ENCODE results near the gene PRKCZ.

The PRKCZ gene

GRCh38 chr1:2148691-2149090 lies 98.5 kb downstream of the PRKCZ start:
- Histone ChIP-seq H3K27ac (no peak overlapping the region), H3K27me3 (replicated peaks) (no peaks in the 10 kb centered on the region), H3K4me3 (ENCODE audit: low read depth, low read length) (no peak overlapping the region), H3K36me3 (replicated peaks) (no peaks in the 10 kb centered on the region)
- in situ Hi-C loops (cut with HindIII; ENCODE audit: low pct_ligation_motif_present, low sequenced_read_pairs), result no loop called here
- no peak for DNase-seq
- TF ChIP-seq CTCF (IDR thresholded peaks at IDR 0.05; ENCODE audit: low read depth, low read length, missing control alignments), result no peak

GRCh38 chr1:2150801-2151200 lies 100.6 kb downstream of the PRKCZ start:
- TF ChIP-seq CTCF (IDR thresholded peaks at IDR 0.05; ENCODE audit: low read depth, low read length, missing control alignments), result no peak
- Histone ChIP-seq H3K27ac (no peak overlapping the region), H3K4me3 (ENCODE audit: low read depth, low read length) (no peak overlapping the region), H3K36me3 (replicated peaks) (no peaks in the 10 kb centered on the region), H3K27me3 (replicated peaks) (no peaks in the 10 kb centered on the region)
- in situ Hi-C loops (cut with HindIII; ENCODE audit: low pct_ligation_motif_present, low sequenced_read_pairs), result no loop called here
- no peak for DNase-seq

- H3K27ac ChIP-seq, result no peak overlapping the region
- no peak overlapping the region for H3K4me3 ChIP-seq (ENCODE audit: low read depth, low read length)
- no peaks in the 10 kb centered on the region for H3K27me3 ChIP-seq (replicated peaks)
- no peaks in the 10 kb centered on the region for H3K36me3 ChIP-seq (replicated peaks)
- DNase-seq, result no peak
- no peak for TF ChIP-seq CTCF (IDR thresholded peaks at IDR 0.05; ENCODE audit: low read depth, low read length, missing control alignments)
- in situ Hi-C loops (cut with HindIII; ENCODE audit: low pct_ligation_motif_present, low sequenced_read_pairs), result no loop called here
These were observed 101.0 kb downstream of the PRKCZ start for GRCh38 chr1:2151252-2151651.

- H3K27ac ChIP-seq, result no peak overlapping the region
- H3K36me3 ChIP-seq (replicated peaks), result no peaks in the 10 kb centered on the region
These were observed 101.7 kb downstream of the PRKCZ start for GRCh38 chr1:2151911-2152310.

GRCh38 chr1:2152954-2153353 lies 102.7 kb downstream of the PRKCZ start:
- DNase-seq, result no peak
- no peak for TF ChIP-seq CTCF (IDR thresholded peaks at IDR 0.05; ENCODE audit: low read depth, low read length, missing control alignments)
- H3K4me3 ChIP-seq (ENCODE audit: low read depth, low read length), result no peak overlapping the region
- H3K27ac ChIP-seq, result no peak overlapping the region
- in situ Hi-C loops (cut with HindIII; ENCODE audit: low pct_ligation_motif_present, low sequenced_read_pairs), result no loop called here
- H3K36me3 ChIP-seq (replicated peaks), result no peaks in the 10 kb centered on the region
- H3K27me3 ChIP-seq (replicated peaks), result no peaks in the 10 kb centered on the region

More at GRCh38 chr1:2151911-2152310, 101.7 kb downstream of the PRKCZ start:
- in situ Hi-C loops (cut with HindIII; ENCODE audit: low pct_ligation_motif_present, low sequenced_read_pairs), result no loop called here
- H3K4me3 ChIP-seq (ENCODE audit: low read depth, low read length), result no peak overlapping the region
- TF ChIP-seq CTCF (IDR thresholded peaks at IDR 0.05; ENCODE audit: low read depth, low read length, missing control alignments), result no peak
- no peaks in the 10 kb centered on the region for H3K27me3 ChIP-seq (replicated peaks)
- no peak for DNase-seq

- H3K36me3 ChIP-seq (replicated peaks), result no peaks in the 10 kb centered on the region
These were observed 103.8 kb downstream of the PRKCZ start for GRCh38 chr1:2154022-2154421.

More at GRCh38 chr1:2154022-2154421, 103.8 kb downstream of the PRKCZ start:
- in situ Hi-C loops (cut with HindIII; ENCODE audit: low pct_ligation_motif_present, low sequenced_read_pairs), result no loop called here
- Histone ChIP-seq H3K27me3 (replicated peaks) (no peaks in the 10 kb centered on the region), H3K27ac (no peak overlapping the region), H3K4me3 (ENCODE audit: low read depth, low read length) (no peak overlapping the region)
- DNase-seq, result no peak
- TF ChIP-seq CTCF (IDR thresholded peaks at IDR 0.05; ENCODE audit: low read depth, low read length, missing control alignments), result no peak

All from brain microvascular endothelial cell (primary cell).